Kidney (tissue), 14 donors: ENCODE data around the gene PRRC2A. TPM values are rescaled to one million over a fixed set of nuclear protein-coding genes. Genes with fewer than 3 reads are reported as not detected.

Source experiments
- DNase-seq, 5 donors: peaks; one replicate each; pipeline ENCODE4 v3.0.0-alpha.2; 2013 to 2020
- FAIRE-seq: peaks from 2 replicates; lab custom pipeline; 2012; peaks lifted over from hg19 to GRCh38; lab: Jason Lieb, UNC
- H3K27ac ChIP-seq, 2 donors: one replicate each; pipeline ENCODE4 v1.7.0; 2013; ENCODE audit warnings: low read depth in 2 of 2, low read length in 2 of 2, inconsistent platforms in 1 of 2
- H3K27me3 ChIP-seq: one replicate; pipeline ENCODE4 v1.7.1; 2013; ENCODE audit warnings: low read length, inconsistent platforms; ENCODE audit not compliant: control insufficient read depth, insufficient read depth
- H3K36me3 ChIP-seq, 3 donors: one replicate each; pipeline versions ENCODE4 v1.7.0 to v1.7.1; 2013; ENCODE audit warnings: low read length in 3 of 3, control low read depth in 1 of 3, inconsistent platforms in 1 of 3; ENCODE audit not compliant: insufficient read depth in 3 of 3, control insufficient read depth in 2 of 3
- H3K4me1 ChIP-seq, 3 donors: one replicate each; pipeline versions ENCODE4 v1.7.0 to v1.7.1; 2013; ENCODE audit warnings: low read length in 3 of 3, inconsistent platforms in 1 of 3, low read depth in 1 of 3; ENCODE audit not compliant: control insufficient read depth in 2 of 3, insufficient read depth in 2 of 3
- H3K4me3 ChIP-seq, 3 donors: one replicate each; pipeline versions ENCODE4 v1.7.0 to v1.8.1; 2013; ENCODE audit warnings: low read length in 3 of 3, control low read depth in 1 of 3, inconsistent platforms in 1 of 3
- H3K9ac ChIP-seq, 3 donors: one replicate each; pipeline versions ENCODE4 v1.7.0 to v1.7.1; 2013; ENCODE audit warnings: low read length in 3 of 3, control low read depth in 1 of 3, inconsistent platforms in 1 of 3
- H3K9me3 ChIP-seq, 3 donors: one replicate each; pipeline versions ENCODE4 v1.7.0 to v1.7.1; 2013; ENCODE audit warnings: low read length in 3 of 3, control low read depth in 1 of 3, inconsistent platforms in 1 of 3; ENCODE audit not compliant: control insufficient read depth in 2 of 3, insufficient read depth in 1 of 3
- intact Hi-C: fragments of 100-400 bp; cut with DNase I; formaldehyde crosslinking; loops from one replicate; pipeline ENCODE4 v1.11.1; 2022
- polyA plus RNA-seq: library from polyadenylated mRNA; stranded (reverse); fragments of 350-450 nt; fragmentation: Illumina TruSeq; extraction: RNeasy Lipid Tissue Mini Kit (QIAGEN cat#74804); gene quantifications from one replicate; pipeline ENCODE4 v1.2.3, GENCODE V29; 2014; ENCODE audit warnings: low read depth, low replicate concordance; ENCODE audit not compliant: insufficient read depth
- total RNA-seq: library from RNA; stranded (reverse); fragmentation: NEBNext Ultra II Directional; extraction: Animal tissue kit (Norgen Biotek cat#: 25700); gene quantifications from one replicate; pipeline ENCODE4 v1.2.1, GENCODE V29; 2021
- TF ChIP-seq, protein P1 (sequence below): IDR thresholded peaks from 3 replicates; pipeline ENCODE4 v1.5.1; 2012; ENCODE audit warnings: mild to moderate bottlenecking, moderate library complexity, borderline replicate concordance; ENCODE audit not compliant: insufficient read depth; ENCODE audit errors: extremely low read depth
- donor health status: control.
- donor health status: control.
- donor health status: control.
- donor health status: control.
- donor health status: control.
- donor health status: DM: yes; HTN: yes; CAD: no.
- donor health status: Normal renal cell carcinoma (clear cell type).

The PRRC2A gene
- total and polyA plus RNA-seq, 2 donors from 2014 or later, result 84.6 to 159 TPM

DNA sequence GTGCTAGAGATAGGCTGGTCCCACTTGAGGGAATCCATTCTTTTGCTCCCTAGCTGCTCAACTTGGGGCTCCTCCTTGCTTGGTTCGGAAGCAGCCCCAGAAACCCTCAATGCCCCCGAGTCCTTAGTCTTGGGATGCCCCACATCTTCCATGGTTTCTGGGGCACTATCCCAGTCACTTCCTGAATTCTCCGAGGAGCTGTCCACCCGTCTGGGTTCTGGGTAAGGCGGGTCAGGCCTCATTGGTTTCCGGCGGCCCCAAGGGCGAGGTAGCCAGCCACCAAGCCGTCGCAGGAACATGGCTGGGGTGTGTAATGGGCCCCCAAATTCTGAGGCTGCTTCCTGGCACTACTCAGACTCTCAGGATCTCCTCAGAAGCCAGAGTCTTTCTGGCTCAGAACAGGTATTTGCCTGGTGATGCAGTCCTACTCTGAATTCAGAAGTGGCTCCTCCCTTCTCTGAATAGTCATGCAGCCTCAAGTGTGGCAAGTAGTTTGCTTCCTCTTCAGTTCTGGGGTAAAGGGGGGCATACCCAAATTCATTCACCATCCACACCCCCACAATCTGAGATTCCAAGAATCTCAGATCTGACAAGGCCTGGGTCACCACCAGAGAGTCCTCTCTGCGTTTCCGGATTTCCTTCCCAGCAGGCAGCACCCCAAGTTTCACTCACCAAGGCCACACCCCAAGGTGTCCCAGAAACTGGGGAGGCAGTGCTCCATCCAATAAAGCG, 39.3 kb downstream of the PRRC2A start:
- H3K4me1 ChIP-seq, result peaks cover 0 to 54% (median 39%) of the 10 kb centered on the region in 3 donors
- peak overlapping the region; percentile 92 to 98 (median 93) for H3K4me3 ChIP-seq
- intact Hi-C loops, result no loop called here
- peaks cover 0 to 7% (median 6%) of the 10 kb centered on the region in 3 donors for H3K36me3 ChIP-seq
- DNase-seq (peak in 3 of 5 donors; percentile 22 to 42 (median 33)), FAIRE-seq (no peak)
- TF ChIP-seq, protein P1, sequence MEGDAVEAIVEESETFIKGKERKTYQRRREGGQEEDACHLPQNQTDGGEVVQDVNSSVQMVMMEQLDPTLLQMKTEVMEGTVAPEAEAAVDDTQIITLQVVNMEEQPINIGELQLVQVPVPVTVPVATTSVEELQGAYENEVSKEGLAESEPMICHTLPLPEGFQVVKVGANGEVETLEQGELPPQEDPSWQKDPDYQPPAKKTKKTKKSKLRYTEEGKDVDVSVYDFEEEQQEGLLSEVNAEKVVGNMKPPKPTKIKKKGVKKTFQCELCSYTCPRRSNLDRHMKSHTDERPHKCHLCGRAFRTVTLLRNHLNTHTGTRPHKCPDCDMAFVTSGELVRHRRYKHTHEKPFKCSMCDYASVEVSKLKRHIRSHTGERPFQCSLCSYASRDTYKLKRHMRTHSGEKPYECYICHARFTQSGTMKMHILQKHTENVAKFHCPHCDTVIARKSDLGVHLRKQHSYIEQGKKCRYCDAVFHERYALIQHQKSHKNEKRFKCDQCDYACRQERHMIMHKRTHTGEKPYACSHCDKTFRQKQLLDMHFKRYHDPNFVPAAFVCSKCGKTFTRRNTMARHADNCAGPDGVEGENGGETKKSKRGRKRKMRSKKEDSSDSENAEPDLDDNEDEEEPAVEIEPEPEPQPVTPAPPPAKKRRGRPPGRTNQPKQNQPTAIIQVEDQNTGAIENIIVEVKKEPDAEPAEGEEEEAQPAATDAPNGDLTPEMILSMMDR, result no peak
- H3K27me3 ChIP-seq, result no peaks in the 10 kb centered on the region
- peak overlapping the region; percentile 80 to 95 (median 86) for H3K9ac ChIP-seq
- peak overlapping the region; percentile 84 to 90 for H3K27ac ChIP-seq
- H3K9me3 ChIP-seq, result no peaks in the 10 kb centered on the region

DNA sequence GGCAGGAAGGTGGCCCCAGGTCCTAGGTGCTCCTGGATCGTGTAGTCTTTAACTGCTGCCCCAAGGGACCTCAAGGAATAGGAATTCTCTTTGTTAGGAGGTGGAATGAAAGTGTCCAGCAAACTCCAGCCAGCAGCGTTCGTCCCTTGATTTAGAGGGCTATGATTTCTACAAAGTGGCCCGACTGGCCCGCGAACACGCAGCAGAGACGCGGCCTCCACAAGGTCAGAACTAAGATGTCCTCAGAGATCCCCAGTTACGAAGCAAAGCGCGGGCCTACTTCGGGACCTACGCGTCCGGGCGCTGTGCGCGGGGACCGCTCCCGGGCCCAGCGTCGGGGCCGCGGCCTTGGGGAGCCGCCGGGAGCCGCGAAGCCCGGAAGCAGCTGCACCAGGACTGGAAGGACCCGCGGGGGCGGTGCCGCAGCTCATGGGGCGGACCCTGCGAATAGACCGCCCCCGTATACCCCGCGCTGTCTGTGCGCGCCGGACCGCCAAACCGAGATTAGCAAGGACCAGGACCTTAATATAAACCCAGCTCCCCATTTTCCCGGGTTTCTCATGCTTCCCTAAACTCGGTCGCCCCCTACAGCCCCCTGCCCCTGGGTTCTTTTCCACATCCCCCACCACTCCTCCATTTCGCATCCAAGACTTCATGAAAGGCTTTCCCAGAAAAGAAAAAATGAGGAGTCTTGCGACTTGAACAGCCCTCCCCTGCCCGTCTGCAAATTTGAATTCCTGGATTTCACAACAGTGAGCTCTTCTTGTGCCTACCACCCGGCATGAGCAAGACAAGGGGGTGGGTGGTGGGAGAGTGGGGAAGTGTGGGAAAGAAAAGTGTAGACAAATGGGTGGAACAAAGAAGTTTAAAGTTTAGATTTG, 40.1 kb downstream of the PRRC2A start, which contains the start of gene C6orf47:
TSS of gene C6orf47 (minus strand) at position 398 of the 881 bp plus-strand sequence. CDS start 831 bp downstream, outside the sequence.
- Histone ChIP-seq H3K27ac (peak within 1 kb of the TSS; percentile 84 to 90), H3K4me3 (peak within 1 kb of the TSS; percentile 92 to 98 (median 93)), H3K9ac (peak within 1 kb of the TSS; percentile 80 to 95 (median 86)), H3K4me1 (peaks cover 0 to 50% (median 33%) of the 10 kb centered on the region in 3 donors), H3K9me3 (no peaks in the 10 kb centered on the region), H3K27me3 (no peaks in the 10 kb centered on the region), H3K36me3 (peaks cover 0 to 7% (median 6%) of the 10 kb centered on the region in 3 donors)
- FAIRE-seq (no peak), DNase-seq (peak; percentile 90 to 96 (median 93))
- intact Hi-C loops, result no loop called here
- TF ChIP-seq, protein P1, result no peak

DNA sequence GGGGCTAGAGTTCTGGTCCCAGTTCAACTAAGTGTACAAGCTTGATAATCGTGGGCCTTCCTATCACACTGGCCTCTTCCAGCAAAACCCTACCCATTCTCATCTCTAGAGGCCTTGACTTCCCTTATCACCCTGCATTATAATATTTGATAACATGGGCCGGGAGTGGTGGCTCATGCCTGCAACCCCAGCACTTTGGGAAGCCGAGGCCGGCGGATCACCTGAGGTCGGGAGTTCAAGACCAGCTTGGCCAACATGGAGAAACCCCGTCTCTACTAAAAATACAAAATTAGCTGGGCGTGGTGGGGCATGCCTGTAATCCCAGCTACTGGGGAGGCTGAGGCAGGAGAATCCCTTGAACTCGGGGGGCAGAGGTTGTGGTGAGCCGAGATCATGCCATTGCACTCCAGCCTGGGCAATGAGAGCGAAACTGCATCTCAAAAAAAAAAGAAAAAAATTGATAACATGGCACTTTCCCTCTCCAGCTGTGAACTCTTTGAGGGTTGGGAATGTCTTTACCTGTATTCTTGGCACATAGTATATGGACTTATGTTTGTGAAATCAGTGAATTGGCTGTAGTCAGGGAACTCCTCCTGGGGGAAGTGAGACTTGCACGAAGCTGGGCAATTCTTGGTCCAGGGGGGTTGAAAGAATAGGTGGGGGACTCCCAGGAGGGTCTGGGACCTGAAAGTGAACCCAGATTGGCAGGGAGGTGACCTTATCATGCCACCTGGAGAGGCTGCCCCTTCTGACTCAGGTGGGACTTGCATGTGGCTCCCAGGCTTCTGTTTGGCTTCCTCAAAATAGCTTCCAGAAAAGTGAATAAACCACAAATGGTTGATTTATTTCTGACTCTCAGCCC, 41.0 kb downstream of the PRRC2A start:
- peak overlapping the region; percentile 92 to 98 (median 93) for H3K4me3 ChIP-seq
- FAIRE-seq, result no peak
- H3K27ac ChIP-seq, result peak overlapping the region in 1 of 2 donors; percentile 84
- peak overlapping the region in 2 of 3 donors; percentile 22 to 86 for H3K9ac ChIP-seq
- DNase-seq, result no peak
- peaks cover 0 to 7% (median 6%) of the 10 kb centered on the region in 3 donors for H3K36me3 ChIP-seq
- intact Hi-C loops, result no loop called here
- TF ChIP-seq, protein P1, result no peak
- no peaks in the 10 kb centered on the region for H3K9me3 ChIP-seq
- H3K4me1 ChIP-seq, result peaks cover 0 to 45% (median 36%) of the 10 kb centered on the region in 3 donors
- H3K27me3 ChIP-seq, result no peaks in the 10 kb centered on the region
